GM18870 (cell line): ENCODE results near the gene TIMM50.
"Not testable (repeated sequence)": the region's sequence is repeated elsewhere in the genome, so short reads cannot be mapped to it uniquely, and the experiment has no call there.

Source experiments
- ATAC-seq: cut with Tn5 transposase; IDR thresholded peaks from one replicate; pipeline ENCODE4 v1.9.1; 2021; ENCODE audit warnings: moderate library complexity; ENCODE audit not compliant: unreplicated experiment

Gene TIMM50

DNA sequence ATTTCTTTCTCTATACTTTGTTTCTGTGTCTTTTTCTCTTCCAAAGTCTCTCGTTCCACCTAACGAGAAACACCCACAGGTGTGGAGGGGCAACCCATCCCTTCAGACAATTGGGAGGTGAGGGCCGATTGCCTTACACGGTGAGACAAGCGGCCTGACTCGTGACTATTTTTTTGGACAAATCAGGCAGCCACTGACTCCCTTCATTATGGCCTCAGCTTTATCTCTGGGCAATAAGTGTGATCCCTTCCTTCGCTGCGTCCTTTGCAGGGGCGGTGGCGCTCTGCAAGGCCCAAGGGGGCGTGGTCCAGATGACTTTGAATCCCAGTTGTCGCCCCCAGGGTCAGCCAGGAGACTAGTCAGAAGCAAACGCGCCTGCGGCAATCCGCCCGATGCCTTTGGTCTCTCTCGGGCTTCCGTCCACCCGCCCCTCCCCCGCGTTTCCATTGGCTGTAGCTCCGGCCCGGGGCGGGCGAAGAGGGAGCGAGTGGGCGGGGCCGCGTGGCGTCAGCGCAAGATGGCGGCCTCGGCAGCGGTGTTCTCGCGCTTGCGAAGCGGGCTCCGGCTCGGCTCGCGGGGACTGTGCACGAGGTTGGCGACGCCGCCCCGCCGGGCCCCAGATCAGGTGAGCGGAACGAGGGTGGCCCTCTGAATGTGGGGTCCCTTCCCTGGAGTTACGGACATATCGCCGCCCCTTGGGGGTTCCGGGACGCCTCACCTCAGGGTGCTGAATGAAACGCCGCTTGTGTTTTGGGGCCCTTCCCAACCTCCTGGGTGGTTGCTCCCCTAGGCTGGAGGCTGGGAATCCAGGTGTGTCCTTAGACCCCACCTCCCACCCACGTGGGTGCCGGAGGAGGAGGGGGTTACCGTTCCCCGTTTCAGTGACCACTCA lies at the start of gene TIMM50:
Gene TIMM50, plus strand, starts transcription at position 502 of the 892 bp plus-strand sequence. Its CDS starts 16 bp downstream, at position 518.
- ATAC-seq, result peak; percentile 52

DNA sequence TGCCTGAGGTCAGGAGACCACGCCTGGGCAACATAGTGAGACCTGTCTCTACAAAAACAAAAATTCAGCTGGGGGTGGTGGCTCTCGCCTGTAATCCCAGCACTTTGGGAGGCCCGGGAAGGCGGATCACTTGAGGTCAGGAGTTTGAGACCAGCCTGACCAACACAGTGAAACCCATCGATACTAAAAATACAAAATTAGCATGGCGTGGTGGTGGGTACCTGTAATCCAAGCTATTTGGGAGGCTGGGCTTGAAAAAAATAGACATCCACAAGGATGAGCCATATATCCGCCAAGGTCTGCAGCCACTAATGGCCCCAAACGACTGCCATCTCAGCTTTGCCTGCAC lies 48.0 kb upstream of the TIMM50 start:
- no peak for ATAC-seq

DNA sequence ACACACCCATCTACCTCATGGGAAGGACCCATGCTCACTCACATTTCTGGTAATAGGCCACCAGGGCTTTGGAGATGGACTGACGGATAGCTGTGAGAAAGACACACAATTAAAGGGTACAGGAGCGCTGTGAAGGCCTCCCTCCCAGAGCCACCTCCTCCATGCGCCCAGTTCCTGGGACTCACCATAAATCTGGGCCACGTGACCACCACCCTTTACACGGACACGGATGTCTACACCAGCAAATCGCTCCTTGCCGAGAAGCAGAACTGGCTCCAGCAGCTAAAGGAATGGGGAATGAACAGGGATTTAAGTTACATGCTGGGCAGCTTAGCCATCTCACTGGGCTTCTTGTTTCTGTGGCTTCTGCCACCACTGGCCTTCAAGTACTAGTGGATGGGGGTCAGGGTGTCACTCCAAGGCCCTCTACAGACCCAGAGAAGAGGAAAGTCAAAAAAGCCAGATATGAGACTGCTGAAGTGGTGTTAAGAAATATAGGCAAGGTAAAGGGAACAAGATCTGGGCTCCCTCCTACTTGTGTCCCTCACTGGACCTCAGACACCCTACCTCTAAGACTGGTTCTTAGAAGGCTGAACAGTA lies 47.1 kb upstream of the TIMM50 start:
- ATAC-seq, result no peak

DNA sequence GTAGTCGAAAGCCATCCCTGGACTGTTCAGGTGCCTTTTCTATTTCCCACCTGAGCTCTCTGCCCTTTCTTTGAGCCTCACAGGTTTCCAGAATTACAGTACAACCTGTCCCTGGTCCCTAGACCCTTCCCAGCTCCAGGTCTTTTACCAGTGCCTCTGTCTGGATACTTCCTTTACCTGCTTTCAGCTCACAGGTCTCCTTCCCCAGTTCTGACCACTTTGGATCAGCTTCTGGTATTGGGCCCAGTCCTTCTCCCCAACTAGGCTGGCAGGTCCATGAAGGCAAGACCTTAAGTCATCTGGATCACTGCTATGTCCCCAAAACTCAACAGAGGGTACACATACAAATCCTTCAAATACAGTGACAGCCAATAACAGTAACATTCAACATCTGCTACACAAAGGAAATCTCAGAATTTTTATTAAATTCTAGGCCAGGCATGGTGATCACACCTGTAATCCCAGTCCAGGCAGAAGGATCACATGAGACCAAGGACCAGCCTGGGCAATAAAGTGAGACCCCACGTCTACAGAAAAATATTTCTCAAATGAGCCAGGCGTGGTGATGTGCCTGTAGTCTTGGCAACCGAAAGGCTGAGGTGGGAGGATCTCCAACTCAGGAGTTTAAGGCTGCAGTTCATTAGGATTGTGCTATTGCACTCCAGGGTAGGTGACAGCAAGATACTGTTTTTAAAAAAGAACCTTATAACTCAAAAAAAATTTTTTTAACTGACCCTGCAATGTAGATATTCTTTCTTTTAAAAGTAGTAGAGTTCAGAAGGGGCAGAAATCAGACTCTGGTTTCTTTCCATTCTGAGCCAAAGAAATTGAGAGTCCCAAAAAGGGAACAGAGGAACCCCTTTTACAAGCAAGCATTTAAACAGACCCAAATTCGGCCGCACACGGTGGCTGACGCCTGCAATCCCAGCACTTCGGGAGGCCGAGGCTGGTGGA lies 46.2 kb upstream of the TIMM50 start:
- no peak for ATAC-seq

DNA sequence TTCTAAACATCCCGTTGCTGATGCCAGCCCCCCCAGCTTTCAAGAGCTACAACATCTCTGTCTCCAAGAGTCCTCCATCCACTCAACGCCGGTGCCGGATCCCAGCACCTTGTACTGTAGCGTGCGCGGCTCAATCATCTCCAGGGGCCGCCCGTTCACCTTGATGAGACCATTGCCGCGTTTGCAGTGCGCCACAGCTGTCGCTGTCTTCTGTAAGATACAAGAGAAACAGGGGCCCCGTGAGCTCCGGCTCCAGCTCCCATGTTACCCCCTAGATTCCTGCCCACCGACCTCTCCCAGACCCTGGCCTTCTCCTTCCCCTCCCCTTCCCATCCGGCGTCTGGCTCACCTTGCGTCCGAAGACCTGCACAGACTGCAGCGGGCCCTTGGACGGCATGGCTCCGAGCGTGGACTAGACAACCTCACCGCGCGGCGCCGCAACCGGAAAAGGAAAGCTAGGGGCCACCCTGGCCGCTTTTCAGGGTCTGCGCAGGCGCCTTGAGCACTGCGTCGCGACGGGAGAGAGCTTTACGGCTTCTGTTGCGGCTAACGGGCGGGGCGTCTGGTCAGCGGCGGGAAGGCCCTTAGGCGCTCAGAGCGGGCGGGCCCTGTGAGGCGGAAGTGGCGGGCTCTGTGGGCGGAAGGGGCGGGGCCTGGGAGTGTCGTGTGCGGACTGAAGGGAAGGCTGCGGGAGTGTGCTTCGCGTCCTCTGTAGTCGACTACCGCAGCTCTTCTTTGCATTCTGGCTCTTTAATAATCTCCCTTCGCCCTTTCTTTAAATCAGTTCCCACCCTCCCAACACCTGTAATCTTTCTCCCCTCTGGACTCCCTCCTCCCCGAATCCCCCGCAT lies 44.9 kb upstream of the TIMM50 start, which contains the start of gene RPS16:
Gene RPS16, minus strand, starts transcription at position 451 of the 851 bp plus-strand sequence. Its CDS starts 54 bp downstream, at position 397.
- peak; percentile 40 for ATAC-seq

DNA sequence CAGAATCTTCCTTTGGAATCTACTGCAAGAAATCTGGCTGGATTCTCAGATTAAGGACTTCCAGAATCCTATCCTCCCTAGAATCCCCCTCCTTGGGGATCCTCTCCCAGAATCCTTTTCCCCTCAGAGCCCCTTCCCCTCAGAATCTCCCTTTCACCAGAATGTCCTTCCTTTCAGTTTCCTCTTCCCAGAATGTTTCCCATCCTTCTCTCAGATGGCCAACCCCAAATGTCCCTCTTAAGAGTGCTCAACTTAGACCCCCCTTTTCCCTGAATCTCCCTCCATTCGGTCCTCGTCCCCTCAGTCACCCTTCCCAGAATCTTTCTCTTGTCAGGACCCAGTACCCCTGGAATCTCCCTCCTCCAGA lies 44.3 kb upstream of the TIMM50 start:
- no peak for ATAC-seq

DNA sequence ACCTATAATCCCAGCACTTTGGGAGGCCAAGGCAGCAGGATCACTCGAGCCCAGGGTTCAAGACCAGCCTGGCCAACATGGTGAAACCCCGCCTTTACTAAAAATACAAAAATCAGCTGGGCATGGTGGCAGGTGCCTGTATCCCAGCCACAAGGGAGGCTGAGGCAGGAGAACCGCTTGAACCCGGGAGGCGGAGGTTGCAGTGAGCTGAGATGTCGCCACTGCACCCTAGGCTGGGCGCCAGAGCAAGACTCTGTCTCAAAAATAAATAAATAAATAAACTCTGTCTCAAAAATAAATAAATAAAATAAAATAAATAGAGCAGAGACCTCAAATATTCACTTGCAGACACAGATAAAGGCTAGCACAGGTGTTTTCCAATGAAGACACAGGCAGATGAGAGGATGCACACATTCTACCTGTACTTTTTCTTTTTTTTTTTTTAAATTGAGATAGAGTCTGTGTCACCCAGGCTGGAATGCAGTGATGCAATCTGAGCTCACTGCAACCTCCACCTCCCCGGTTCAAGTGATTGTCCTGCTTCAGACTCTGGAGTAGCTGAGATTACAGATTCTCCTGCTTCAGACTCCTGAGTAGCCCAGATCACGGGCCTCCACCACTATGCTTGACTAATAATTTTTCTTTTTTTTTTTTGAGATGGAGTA lies 42.2 kb upstream of the TIMM50 start:
- no peak for ATAC-seq

DNA sequence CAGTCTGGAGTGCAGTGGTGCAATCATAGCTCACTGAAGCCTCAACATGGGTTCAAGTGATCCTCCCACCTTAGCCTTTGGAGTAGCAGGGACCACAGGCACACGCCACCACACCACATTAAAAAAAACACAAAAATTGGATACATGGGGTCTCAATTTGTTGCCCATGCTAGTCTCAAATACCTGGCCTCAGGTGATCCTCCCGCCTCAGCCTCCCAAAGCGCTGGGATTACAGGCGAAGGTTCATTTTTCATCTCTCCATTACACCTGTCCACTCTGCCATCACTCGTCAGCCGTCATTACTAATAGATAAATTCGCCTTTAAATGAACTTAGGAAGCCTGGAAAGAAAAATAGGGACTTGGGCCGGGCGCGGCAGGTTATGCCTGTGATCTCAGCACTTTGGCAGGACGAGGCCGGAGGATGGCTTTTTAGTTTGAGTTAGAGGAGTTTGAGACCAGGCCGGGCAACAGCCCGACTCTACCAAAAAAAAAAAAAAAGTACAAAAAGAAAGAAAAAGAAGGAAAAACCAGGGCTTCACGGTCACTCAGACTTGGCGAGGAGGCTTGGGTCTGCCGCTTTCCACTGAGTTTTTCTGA lies 35.9 kb upstream of the TIMM50 start:
- ATAC-seq, result no peak

DNA sequence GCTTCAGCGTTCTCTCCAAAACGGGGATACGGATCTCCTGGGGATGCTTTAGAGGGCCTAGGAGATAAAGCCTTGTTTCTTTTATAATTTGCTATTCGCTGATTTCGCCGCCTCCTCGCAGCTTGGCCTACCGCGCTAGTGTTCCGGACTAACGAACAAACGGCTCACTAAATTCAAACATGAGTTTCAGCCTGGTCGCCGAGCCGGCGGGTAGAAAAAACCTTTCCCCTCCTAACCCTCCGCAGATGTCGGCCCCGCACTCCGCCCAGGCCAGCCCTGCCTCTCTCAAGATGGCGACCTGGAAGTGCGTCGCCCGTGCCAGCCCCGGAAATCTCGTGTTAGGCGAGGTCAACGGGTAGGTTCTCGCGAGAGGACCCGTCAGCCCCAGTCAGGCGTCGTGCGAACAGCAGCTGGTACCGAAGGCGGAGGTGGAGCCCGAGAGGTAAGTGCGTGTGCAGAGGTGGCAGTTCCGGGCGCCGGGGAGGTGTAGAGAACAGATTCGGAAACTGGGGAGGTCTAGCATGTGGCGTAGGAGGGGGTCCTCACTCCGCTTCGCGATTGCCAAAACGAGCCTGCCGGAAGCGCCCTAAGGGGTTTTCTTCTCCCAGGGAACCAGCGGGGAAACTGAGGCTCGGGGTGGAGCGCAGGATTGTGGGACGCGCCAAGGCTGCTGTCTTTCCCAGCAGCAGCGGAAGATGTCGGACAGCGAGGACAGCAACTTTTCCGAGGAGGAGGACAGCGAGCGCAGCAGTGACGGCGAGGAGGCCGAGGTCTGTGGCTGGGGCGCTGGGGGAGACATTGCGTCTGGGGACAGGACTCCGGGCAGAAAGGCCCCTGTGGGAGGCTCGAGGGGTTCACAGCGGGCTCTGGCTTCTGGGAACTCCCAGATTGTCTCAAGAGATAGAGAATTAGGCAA lies 35.2 kb upstream of the TIMM50 start, which contains the start of gene SUPT5H:
Gene SUPT5H, plus strand, starts transcription at position 387 of the 916 bp plus-strand sequence. Its CDS starts 309 bp downstream, at position 696.
- peak; percentile 73 for ATAC-seq

DNA sequence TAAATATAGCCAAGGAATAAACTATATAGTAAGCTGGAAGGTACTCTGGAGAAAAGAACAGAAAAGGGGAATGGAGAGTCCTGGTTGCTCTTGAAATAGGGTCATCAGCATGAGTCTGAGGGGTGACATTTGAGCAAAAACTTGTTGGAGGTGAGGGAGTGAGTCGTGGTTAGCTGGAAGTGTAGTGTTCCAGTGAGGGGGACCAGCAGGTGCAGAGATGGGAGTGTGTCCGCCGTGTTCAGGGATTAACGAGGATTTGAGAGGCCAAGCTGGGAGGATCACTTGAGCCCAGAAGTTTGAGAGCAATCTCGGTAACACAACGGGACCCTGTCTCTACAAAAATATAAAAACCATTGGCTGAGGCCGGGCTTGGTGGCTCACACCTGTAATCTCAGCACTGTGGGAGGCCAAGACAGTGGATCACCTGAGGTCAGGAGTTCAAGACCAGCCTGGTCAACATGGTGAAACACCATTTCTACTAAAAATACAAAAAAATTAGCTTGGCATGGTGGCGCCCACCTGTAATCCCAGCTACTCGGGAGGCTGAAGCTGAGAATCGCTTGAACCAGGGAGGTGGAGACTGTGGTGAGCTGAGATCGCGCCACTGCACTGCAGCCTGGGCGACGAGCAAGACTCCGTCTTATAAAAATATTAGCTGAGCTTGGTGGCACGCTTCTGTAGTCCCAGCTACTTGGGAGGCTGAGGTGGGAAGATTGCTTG lies 34.1 kb upstream of the TIMM50 start:
- ATAC-seq, result no peak

DNA sequence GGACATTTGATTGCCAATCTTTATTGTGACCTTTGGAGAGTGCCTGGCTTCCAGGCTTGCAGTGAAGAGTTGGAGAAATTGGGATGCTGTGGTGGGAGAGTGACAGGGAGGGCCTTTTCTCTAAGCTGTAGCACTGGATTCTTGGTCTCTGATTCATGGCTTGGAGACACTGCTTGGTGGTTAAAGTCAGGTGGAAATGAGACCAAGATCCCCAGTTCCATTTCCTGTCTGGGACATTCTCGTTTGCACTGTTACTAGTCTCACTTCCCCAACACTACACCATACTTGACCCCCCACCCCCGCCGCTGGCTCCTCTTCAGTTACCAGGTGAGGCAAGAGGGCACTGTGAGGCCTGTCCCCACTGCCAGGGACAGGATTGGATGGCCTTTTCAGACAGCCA lies 32.4 kb upstream of the TIMM50 start:
- ATAC-seq, result no peak

DNA sequence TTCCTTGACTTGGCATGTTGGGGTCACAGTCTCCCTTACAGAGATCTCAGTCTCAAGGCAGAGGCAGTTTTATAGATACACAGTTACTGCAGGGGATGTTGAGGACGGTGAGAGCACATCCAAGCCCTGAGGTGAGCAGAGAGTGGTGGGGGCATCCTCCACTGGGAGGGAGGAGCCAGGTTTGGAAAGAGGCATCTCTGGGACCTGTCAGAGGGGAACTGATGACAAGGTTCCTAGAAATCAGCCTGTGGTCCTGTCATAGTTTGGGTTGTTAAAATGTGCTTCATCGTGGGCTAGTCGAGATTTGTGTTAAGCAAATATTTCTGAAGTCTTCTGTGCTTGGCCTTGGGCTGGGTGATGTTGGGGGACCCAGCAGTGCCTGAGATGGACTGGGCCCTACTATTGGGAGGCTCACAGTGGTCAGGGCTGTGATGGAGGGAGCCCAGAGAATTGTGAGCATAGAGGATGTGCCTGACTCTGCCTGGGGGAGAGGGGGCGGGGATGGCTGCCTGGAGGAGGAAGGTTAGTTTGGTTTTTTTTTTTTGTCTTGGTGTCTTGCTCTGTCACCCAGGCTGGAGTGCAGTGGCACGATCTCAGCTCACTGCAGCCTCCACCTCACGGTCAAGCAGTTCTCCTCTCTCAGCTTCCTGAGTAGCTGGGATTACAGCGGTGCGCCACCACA lies 31.4 kb upstream of the TIMM50 start:
- ATAC-seq, result no peak

DNA sequence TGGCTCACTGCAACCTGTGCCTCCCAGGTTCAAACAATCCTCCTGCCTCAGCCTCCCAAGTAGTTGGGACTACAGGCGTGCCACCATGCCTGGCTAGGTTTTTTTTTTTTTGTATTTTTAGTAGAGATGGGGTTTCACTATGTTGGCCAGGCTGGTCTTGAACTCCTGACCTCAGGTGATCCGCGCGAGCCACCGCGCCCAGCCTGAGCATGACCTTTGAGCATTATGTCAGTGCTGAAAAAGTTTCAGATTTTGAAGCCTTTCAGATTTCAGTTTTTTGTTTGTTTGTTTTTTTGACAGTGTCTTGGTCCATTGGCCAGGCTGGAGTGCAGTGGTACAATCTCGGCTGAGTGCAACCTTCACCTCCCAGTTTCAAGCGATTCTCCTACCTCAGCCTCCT lies 29.4 kb upstream of the TIMM50 start:
- not testable (repeated sequence) for ATAC-seq

DNA sequence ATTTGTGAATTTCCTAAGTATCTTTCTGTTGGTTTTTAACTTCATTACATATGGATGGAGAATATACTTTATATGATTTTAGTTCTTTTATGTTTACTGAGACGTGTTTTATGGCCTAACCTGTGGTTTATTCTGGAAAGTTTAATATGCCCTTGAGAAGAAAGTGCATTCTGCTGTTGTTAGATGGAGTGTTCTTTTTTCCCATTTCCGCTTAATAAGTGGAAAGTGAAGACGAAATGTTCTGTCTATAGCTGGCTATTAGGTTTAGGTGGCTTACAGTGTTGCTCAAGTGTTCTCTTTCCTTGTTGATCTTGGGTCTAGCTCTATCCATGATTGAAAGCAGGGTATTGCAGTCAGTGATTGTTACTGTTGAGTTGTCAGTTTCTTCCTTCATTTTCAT lies 17.2 kb upstream of the TIMM50 start:
- no peak for ATAC-seq

DNA sequence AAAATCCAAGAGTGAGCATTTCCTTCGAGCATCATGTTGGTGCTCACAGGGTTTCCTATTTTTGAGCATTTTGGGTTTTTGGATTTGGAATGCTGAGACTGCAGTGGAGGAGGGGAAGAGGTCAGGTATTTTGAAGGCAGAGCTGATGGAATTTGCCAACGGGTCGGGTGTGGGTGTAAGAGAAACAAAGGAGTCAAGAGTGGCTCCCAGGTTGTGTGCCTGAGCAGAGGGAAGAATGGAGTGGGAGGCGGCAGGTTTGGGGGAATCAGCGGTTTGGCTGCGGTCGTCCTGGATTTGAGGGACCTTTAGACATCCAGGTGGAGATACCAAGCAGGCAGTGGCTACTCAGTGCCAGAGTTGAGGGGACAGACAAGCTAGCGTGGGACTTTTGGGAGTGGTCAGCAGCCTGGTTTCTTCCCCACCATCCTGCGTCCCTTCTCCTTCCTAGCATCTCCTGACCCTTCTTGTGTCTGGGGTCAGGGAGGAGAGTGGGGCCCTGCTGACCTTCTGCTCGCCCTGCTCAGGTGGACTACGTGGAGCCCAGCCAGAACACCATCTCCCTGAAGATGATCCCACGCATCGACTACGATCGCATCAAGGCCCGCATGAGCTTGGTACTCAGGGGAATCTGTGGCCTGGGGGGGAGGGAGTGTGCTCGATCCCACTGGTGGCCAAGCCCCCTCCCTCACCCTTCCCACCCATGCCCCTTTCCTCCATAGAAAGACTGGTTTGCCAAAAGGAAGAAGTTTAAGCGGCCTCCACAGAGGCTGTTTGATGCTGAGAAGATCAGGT lies 14.5 kb upstream of the TIMM50 start:
- ATAC-seq, result no peak

DNA sequence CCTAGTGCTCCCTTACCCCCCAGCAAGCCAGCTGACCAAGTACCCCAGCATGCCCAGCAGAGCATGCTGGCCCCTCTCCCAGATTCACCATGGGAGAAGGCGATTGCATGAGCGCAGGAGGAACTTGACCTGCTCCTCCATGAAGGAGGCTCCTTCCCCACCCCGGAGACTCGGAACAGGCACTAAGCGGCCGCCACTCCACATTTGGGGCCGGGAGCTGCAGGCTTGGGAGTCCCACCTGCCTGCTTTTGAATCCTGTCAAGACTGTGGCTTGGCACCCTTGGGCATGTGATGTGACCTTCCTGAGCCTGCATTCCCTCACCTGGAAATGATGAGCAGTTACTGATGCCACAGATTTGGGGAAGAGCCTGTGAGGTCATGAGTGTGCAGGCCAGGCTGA lies 12.7 kb upstream of the TIMM50 start:
- ATAC-seq, result no peak
